ENCODE measurements around the gene SPECC1. TPM values are rescaled to one million over a fixed set of nuclear protein-coding genes. Genes with fewer than 3 reads are reported as not detected.

The SPECC1 gene
- total and polyA plus RNA-seq, 2 of the 4 experiments (the other 2 are of a cell fraction) = 16.9 to 26.2 TPM

- H3K14ac ChIP-seq (replicated peaks; ENCODE audit: low read depth, low read length) = no peak overlapping the region
- H3K9ac ChIP-seq (ENCODE audit: low read depth, low read length) = no peak overlapping the region
- in situ Hi-C loops (cut with MboI; ENCODE audit: low sequenced_read_pairs) = no loop called here
- no peak overlapping the region for H3K56ac ChIP-seq (ENCODE audit: extremely low read depth, insufficient read depth, low read length)
- no peak overlapping the region for H3K27ac ChIP-seq (ENCODE audit: insufficient read depth, low read length)
- H4K20me1 ChIP-seq (ENCODE audit: insufficient read depth, low read length) = no peaks in the 10 kb centered on the region
- WGBS, 2 experiments (ENCODE audit: extremely low coverage in 2 of 2, insufficient read length in 1 of 2) = 94% methylated on average over 3 of the region's 6 CpGs; no CpG with 5 or more reads in 1 of the 2 experiments
- H3K79me1 ChIP-seq (ENCODE audit: low read depth in 1 of 2, low read length in 2 of 2) = peaks cover 8 to 10% of the 10 kb centered on the region in 2 experiments; a peak in 2 of 4 replicates
- H2BK5ac ChIP-seq (ENCODE audit: low read depth, low read length, poor library complexity, severe bottlenecking) = no peak overlapping the region
- no TSS peak for BruUV-seq (replicated peaks)
- no peaks in the 10 kb centered on the region for H3K4me1 ChIP-seq (ENCODE audit: control insufficient read depth, insufficient read depth, low read length)
- POLR2A ChIA-PET (ENCODE audit: unreplicated experiment) = no interaction called here
- no peak overlapping the region for H2AFZ ChIP-seq (replicated peaks; ENCODE audit: low read length, poor library complexity)
- H3K4ac ChIP-seq (ENCODE audit: low read depth, low read length) = no peak overlapping the region
- no peak overlapping the region for H2AK5ac ChIP-seq (ENCODE audit: low read depth, low read length)
- no peak for ATAC-seq (ENCODE audit: low read depth)
- dilution Hi-C loops (cut with HindIII; ENCODE audit: low sequenced_read_pairs, unreplicated experiment) = no loop called here
- no peak overlapping the region for H2BK15ac ChIP-seq (ENCODE audit: low read depth, low read length)
- intact Hi-C loops (cut with micrococcal nuclease) = no loop called here
- CTCF ChIA-PET = no interaction called here
- no peak overlapping the region for H2AK9ac ChIP-seq (replicated peaks; ENCODE audit: low read depth, low read length, poor library complexity)
- H3K18ac ChIP-seq (ENCODE audit: low read depth, low read length) = no peak overlapping the region
- no peak overlapping the region for H3K23ac ChIP-seq (ENCODE audit: low read depth, low read length)
- no peaks in the 10 kb centered on the region for H3K27me3 ChIP-seq (ENCODE audit: control insufficient read depth, insufficient read depth, low read length)
- H3K9me1 ChIP-seq (ENCODE audit: insufficient read depth, low read length) = peaks cover 2% of the 10 kb centered on the region; the same call in 1 of the 2 replicates
- H2BK120ac ChIP-seq (ENCODE audit: low read depth, low read length) = no peak overlapping the region
- peaks cover 6% of the 10 kb centered on the region; the same call in 1 of the 2 replicates for H3K36me3 ChIP-seq (ENCODE audit: control insufficient read depth, insufficient read depth, low read length)
- TF ChIP-seq BHLHE40 (IDR thresholded peaks at IDR 0.05; ENCODE audit: low read depth, low read length) (no peak), FOS (IDR thresholded peaks at IDR 0.05; ENCODE audit: low read depth, low read length) (no peak)
- H3K4me3 ChIP-seq (ENCODE audit: insufficient read depth, low read depth, low read length) = no peak overlapping the region
- H4K5ac ChIP-seq (ENCODE audit: low read depth, low read length) = no peak overlapping the region
- no peak for DNase-seq
- no peaks in the 10 kb centered on the region for H3K9me3 ChIP-seq (ENCODE audit: control insufficient read depth, insufficient read depth, low read length)
- H2BK20ac ChIP-seq (ENCODE audit: low read depth, low read length) = no peak overlapping the region
- no peak overlapping the region for H4K8ac ChIP-seq (ENCODE audit: low read depth in 2 of 2, low read length in 2 of 2)
- no peak overlapping the region for H3K4me2 ChIP-seq (ENCODE audit: low read depth, low read length)
- no peak overlapping the region for H4K91ac ChIP-seq (ENCODE audit: insufficient read depth, low read depth, low read length)
These were observed 285.0 kb downstream of the SPECC1 start for GRCh38 chr17:20294120-20294519.

Measured in IMR-90 (cell line).